Brain pericyte (primary cell): ENCODE results near the gene GADL1.

Experiments
- DNase-seq: peaks from one replicate; pipeline ENCODE4 v3.0.0-alpha.2; 2012; ENCODE audit warnings: low read depth, low spot score

GADL1 gene

GRCh38 chr3:30724863-30725262, 169.6 kb downstream of the GADL1 start:
- no peak for DNase-seq

GRCh38 chr3:30723211-30723610, 171.2 kb downstream of the GADL1 start:
- no peak for DNase-seq

- peak; percentile 24 for DNase-seq
Measured at GRCh38 chr3:30721314-30721634, 173.2 kb downstream of the GADL1 start.

DNA sequence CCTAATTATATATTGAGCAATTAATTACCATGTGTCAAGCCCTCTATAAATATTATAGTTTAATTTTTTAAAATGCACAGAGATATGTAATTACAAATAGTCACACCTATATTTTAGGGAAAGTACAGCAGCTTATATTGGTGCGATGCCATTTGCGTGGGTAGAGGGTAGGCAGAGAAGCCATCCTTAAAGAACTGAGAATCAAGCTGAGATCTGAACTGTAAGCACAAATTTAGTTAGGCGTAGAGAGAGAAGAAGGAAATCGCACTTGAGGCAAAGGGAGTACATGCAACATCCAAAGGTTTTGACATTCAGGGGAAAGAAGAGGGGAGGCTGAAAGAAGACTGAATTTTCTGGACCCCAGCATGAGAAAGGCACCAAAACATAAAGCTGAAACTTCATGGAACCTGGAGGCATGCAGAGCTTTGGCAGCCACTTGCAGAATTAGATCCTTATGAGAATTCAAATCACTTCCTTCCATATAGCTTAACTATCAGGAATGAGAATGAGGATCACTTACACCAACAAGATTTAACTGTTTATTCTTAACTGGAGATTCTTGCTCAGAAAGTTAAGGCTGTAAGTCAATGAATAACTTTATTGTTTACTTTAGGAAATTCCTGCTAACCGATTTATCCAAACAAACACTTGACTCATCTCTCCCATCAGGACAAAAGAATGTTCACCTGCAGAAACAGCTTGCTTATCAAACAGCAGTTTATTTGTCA, 173.7 kb downstream of the GADL1 start:
- no peak for DNase-seq

- DNase-seq = no peak
Measured at GRCh38 chr3:30719536-30719935, 174.9 kb downstream of the GADL1 start.

DNA sequence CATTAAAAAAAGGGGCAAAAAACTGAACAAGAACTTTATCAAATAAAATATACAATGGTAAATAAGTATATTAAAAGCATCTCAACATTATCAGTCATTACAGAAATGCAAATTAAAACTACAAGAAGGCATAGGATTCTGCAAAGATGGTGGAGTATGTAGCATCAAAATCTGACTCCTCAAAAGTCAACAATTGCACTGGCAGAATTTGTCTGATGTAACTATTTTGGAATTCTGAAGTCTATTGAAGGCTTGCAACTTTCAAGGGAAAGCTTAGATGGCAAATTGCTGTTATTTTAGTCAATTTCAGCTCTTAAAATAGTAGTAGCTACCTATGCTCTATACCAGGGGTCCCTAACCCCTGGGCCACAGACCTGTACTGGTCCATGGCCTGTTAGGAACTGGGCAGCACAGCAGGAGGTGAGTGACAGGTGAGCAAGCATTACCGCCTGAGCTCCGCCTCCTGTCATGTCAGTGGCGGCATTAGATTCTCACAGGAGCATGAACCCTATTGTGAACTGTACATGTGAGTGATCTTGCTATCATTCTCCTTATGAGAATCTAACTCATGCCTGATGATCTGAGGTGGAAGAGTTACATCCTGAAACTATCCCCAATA, 180.5 kb downstream of the GADL1 start:
- DNase-seq = no peak

DNA sequence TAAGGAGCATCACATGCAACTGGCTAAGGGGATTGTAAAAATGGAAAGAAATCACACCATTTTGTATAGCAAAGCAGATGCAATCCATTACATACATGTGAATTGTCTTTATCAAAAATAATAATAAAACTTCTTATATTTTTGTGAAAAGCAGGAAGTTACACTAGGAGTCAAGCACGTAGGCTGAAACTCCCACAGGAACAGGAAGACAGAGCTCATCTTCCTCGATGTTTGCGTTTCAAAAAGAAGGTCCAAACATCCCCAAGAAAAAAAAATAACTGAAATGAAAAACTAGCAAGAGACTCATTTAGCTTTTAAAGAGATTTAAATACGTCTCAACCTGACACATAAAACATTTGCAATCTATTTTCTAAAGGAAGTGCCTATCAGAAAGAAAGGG, 181.5 kb downstream of the GADL1 start:
- no peak for DNase-seq

- DNase-seq = no peak
Measured at GRCh38 chr3:30711867-30712266, 182.6 kb downstream of the GADL1 start.

DNA sequence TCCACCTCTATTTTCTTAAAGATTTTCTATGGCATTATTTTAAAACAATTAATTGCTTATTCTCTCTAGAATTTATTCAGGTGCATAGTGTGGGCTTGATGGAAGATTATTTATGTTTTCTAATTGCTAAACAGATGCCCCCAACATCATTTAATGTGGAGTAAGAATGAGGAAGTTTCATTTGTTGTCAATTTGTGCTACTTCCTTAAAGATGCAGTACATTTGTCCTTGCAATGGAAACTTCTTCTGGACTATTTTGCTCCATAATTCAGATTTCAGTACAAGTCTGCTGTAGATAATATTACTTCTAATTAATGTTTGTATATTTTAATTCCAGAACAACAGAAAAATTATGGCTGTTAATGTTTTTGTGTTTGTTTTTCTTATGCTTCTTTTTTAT, 183.3 kb downstream of the GADL1 start:
- DNase-seq = no peak

DNA sequence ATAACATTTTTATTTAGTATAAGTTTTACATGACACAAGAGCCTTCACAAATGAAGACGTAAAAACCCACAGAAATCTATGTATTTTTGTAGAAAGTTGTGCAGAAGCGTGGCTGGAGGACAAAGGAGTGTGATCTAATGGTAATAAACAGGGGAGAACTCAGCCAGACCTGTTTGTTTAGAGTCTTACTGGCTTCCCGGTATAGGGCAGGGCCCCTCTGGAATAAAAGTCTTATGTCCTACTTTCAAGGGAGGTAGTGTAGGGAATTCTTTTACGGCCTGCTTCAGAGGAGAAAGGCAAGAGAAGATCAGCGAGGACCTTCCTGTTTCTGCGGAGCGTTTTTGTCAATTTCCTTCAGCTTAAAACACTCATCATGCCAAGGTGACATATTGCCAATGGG, 184.4 kb downstream of the GADL1 start:
- DNase-seq = no peak

- DNase-seq = no peak
Measured at GRCh38 chr3:30708472-30708871, 186.0 kb downstream of the GADL1 start.

DNA sequence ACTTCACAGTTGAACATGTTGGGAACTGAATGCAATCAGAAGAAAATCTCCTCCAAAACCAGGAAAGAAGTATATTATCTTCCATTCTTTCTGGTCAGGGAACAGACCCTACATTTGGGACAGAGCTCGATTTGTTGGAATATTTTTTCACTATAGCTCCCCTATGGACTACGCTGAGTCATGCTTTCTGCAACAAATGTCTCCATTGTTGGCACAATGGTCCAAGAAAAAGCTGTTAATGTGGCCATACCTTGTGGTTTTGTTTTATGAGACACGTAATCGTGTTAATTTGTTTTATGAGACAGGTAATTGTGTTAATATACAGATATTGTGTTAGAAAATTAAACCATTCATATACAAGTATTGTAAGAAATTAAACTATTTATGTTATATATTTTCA, 186.6 kb downstream of the GADL1 start:
- DNase-seq = no peak

DNA sequence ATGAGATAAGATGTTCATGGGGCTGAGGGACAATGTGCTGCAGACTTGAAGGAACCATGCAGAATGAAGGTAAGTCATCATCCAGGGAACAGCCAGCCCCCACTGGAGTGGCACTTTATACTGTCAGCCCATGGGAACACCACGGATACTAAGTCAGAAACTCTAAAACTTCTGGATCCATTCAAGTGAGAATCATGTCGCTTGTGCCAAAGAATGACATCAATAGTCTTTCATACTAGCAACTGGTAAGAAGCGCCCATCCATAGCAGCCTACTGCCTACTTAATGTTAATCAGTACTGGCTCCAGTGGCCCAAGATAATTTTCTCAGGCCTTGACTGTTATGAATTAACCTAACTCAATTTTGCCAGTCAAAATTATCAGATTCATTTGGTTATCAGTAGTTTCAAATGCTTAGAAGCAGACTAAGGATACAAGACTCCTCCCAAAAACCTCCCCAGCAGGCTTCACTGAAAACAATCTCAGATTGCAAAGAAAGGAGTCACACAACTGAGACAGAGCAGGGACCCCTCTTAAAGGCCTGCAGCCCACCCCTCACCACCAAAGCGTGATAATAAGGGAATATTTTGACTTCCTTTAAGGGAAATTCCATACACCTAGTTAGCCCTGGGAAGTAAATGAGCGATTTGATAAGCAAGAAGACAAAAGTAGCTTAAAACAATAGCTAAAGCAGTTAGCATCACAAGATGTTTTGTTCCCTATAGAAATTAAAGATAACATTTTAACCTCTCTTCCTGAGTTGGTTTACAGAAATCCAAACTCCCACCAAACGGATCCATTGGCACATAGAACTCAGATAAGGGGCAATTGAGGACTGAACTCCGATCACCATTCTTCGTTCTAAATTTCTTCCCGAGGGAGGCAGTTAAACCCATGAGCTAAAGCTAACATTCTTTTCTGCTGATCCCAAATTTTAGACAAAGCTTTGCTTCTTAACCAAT, 189.2 kb downstream of the GADL1 start:
- no peak for DNase-seq

DNA sequence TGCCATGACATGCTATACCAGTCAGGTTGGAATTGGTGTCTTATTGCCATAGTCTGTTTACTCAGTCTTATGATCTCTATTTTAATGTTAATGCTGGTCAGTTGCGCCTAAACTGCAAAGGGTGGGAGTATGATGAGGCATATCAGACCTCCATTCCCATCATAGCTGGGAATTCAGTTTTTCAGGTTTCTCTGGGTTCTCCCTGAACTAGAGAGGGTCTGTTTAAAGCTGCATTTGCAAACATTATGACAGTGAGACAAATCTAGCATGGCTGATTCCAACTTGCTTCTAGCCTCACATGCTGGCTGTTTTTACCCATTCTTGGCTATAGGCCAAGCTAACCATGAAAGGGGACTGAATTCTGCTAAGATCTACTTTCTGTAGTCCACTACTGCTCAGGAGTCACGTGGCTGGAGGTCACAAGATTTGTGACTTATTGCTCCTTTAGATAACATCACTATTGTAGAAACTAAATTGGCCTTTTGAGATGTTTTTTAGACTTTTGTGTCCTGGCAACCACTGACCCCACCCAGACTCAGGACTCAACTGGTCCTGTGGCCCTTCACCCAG, 191.5 kb downstream of the GADL1 start:
- no peak for DNase-seq

- DNase-seq = no peak
Measured at GRCh38 chr3:30702038-30702827, 192.2 kb downstream of the GADL1 start.

DNA sequence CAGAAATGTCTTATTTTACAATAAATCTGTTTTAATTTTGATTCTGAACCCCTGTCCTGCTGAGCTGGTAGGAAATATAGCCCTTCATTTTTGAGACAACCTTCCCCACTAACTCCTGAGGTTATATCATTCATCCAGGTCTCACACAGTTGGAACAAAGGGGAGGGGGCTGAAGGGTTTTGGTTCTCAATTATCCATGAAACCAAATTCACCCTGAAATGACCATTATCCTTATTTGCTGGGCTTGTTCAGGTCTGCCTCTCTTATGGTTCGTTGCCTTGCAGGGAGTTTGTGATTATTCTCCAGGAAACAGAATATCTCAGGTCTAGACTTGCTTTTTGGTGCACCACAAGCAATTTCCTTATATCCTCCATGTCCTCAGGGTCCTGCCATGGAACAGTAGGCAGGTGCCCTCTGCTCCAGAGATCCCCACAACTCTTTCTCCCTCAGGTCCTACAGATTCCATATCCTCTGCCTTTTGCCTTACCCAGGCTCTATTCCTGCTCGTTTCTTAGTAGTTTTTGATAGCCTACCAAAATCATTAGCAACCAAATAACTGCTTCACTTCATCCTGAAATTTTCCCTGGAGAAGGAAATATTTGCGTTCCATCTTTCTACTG, 193.6 kb downstream of the GADL1 start:
- DNase-seq = no peak

- no peak for DNase-seq
Measured at GRCh38 chr3:30699927-30700326, 194.5 kb downstream of the GADL1 start.

GRCh38 chr3:30698549-30698948, 195.9 kb downstream of the GADL1 start:
- no peak for DNase-seq

DNA sequence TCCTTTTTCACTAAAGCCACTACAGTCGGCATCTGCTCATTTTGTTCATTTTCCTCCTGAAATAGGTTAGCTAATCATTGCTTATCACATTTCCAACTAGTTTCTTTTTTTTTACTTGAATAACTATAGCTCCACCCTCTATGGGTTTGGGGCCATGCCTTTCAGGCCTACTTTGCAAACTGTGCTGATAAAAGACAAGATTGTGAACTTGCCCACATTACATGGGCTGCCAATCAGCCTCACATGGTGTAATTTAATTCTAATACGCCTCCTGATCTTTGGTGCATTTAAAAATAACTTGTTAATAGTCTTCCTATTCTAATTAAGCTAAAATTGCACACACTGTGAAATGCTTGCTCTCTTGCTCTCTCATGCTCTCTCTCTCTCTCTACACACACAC, 197.6 kb downstream of the GADL1 start:
- DNase-seq = no peak

DNA sequence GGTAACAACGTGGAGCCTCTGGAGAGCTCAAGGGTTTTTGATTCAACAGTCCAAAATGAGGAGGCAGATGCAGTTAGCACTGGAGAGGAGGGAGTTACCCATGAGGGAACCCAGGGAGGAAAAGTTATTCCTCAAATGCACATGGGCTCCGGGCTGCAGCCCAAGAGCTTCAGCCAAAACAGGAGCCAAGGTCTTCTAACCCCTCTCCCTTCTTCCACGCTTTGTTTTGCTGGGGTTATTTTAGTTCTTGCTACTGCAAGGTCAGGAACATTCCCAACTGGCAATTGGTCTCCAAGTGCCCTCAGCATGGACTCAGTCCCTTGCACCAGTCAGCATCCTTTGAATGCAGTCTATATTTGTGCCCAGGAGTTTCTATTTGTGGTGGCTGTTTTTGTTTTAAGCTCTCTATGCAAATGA, 198.1 kb downstream of the GADL1 start:
- no peak for DNase-seq
